ENCODE measurements around the gene SIRPA.

SIRPA gene

DNA sequence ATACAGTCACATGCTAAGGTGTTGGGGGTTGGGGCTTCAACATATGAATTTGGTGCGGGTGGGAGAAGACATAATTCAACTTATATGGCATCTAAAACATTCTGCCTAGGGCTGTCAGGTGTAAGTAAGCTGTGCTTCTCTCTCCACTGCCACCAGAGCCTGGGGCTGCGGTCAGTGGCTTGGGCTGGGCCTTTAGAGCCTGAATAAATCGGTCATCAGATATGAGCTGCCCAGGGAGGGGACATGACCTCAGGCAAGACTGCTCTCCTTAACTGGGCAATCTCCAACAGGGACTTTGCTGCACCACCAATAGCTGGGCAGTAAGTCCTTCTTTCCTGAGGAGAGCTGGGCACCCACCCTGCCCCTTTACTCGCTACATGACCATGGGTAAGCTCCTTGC lies 24.9 kb upstream of the SIRPA start:
- H3K27me3 ChIP-seq (ENCODE audit: insufficient read depth, low read length) = no peaks in the 10 kb centered on the region
- H3K9me3 ChIP-seq (ENCODE audit: insufficient read depth, low read depth, low read length) = no peaks in the 10 kb centered on the region
- H3K27ac ChIP-seq (ENCODE audit: low read depth, low read length) = no peak overlapping the region
- H3K4me3 ChIP-seq (ENCODE audit: low read length) = no peak overlapping the region
- H3K4me1 ChIP-seq (ENCODE audit: insufficient read depth, low read length) = peaks cover 7% of the 10 kb centered on the region; the same call in 1 of the 2 replicates
- no peak overlapping the region for H3K9ac ChIP-seq (ENCODE audit: low read depth, low read length)
- WGBS = 92% methylated on average over 4 of the region's 4 CpGs
- no peaks in the 10 kb centered on the region for H3K36me3 ChIP-seq (ENCODE audit: insufficient read depth, low read length)

DNA sequence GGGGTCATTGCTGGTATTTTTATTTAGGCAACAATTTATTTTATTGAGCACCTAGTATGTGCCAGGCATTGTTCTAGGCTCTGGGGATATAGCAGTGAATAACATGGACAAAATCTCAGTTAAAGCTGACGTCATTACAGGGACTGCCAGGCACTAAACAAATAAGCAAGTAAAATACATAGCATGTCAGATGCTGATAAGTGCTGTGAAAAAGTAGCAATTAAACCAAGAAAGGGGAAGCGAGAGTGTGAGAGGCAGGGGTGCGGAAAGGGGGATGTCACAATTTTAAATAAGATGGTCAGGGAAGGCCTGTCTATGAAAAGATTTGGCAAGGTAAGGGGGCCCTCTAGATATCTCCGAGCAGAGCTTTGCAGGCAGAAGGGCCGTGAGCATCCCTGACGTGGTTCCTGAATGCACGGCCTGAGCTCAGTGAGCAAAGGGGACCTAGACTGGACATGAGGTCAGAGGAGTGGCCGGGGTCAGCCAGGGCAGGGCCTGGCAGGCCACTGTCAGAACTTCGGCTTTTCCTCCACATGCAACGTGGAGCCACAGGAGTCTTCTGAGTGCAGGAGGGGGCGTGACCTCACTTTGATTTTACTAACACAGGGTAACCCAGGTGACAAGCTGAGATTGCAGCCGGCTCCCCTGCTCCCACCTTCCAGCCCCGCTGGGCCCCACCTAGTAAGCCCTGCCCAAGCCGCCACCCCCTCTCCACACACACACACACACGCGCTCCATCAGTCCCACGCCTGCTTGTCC lies 24.2 kb upstream of the SIRPA start:
- Histone ChIP-seq H3K36me3 (ENCODE audit: insufficient read depth, low read length) (no peaks in the 10 kb centered on the region), H3K9ac (ENCODE audit: low read depth, low read length) (no peak overlapping the region), H3K4me3 (ENCODE audit: low read length) (no peak overlapping the region), H3K4me1 (ENCODE audit: insufficient read depth, low read length) (peaks cover 7% of the 10 kb centered on the region; the same call in 1 of the 2 replicates), H3K27me3 (ENCODE audit: insufficient read depth, low read length) (no peaks in the 10 kb centered on the region), H3K27ac (ENCODE audit: low read depth, low read length) (no peak overlapping the region), H3K9me3 (ENCODE audit: insufficient read depth, low read depth, low read length) (no peaks in the 10 kb centered on the region)
- 76% methylated on average over 17 of the region's 17 CpGs for WGBS

DNA sequence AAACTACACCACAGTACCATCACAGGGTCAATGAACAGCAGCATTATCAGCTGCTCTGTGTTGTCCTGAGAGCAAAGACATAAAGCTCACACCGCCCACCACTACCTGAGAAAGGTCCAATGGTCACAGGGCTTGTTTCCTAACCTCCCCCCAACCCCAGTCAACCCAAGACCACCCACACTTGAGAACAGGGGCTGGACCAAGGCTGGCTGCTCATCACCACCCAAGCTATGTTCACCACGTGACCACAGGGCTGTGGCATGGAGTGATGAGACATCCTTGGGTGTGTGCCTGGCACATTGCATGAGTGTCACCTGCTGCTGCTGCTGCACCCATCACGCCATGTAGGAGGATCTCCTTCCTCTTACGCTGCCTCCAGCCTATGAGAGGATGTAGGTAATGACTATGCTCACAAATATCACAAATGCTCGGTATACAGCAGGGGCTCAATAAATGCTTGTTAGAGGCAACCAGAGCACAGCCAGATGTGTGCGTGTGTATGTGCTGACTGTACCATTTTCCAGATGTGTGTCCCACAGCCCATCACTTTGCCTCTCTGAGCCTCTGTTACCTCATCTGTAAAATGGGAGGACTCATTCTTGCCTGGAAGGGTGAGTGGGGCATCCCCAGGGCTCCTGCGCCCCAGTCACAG lies 23.3 kb upstream of the SIRPA start:
- Histone ChIP-seq H3K4me3 (ENCODE audit: low read length) (no peak overlapping the region), H3K27ac (ENCODE audit: low read depth, low read length) (no peak overlapping the region)
- 95% methylated on average over 7 of the region's 7 CpGs for WGBS

DNA sequence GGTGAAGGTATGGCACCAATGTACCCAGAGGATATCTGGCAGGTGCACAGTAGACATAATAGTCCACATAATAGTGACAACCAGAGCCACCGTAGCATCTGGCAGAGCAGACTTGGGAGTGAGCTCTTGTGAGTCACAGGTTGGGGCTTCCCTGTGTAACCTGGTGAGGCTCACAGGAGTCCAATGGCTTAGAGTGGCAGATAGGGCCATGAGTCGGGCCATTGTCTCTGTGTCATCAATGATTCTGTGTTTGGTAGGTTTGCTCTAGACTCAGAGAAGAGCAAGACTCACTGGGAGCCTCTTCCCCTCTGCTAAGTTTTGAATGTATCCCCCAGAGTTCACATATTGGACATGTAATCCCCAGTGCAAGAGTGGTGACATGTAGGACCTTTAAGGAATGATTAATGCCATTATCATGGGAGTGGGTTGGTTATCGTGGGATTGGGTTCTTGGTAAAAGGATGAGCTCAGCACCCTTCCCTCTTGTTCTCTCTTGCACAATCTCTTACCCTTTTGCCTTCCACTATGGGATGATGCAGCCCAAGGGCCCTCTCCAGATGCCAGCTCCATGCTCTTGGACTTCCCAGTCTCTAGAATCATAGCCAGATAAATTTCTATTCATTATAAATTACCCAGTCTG lies 22.6 kb upstream of the SIRPA start:
- H3K4me3 ChIP-seq (ENCODE audit: low read length) = no peak overlapping the region
- H3K27me3 ChIP-seq (ENCODE audit: insufficient read depth, low read length) = no peaks in the 10 kb centered on the region
- no peak overlapping the region for H3K27ac ChIP-seq (ENCODE audit: low read depth, low read length)
- H3K9me3 ChIP-seq (ENCODE audit: insufficient read depth, low read depth, low read length) = no peaks in the 10 kb centered on the region
- H3K4me1 ChIP-seq (ENCODE audit: insufficient read depth, low read length) = no peaks in the 10 kb centered on the region
- H3K9ac ChIP-seq (ENCODE audit: low read depth, low read length) = no peak overlapping the region
- no peaks in the 10 kb centered on the region for H3K36me3 ChIP-seq (ENCODE audit: insufficient read depth, low read length)
- 91% methylated on average over 3 of the region's 3 CpGs for WGBS

More for the DNA sequence above, 23.3 kb upstream of the SIRPA start:
- H3K9ac ChIP-seq (ENCODE audit: low read depth, low read length) = no peak overlapping the region
- H3K36me3 ChIP-seq (ENCODE audit: insufficient read depth, low read length) = no peaks in the 10 kb centered on the region
- 0 out of 2 replicates have a peak, but pooled peaks cover 4% of the 10 kb centered on the region for H3K4me1 ChIP-seq (ENCODE audit: insufficient read depth, low read length)
- H3K9me3 ChIP-seq (ENCODE audit: insufficient read depth, low read depth, low read length) = no peaks in the 10 kb centered on the region
- no peaks in the 10 kb centered on the region for H3K27me3 ChIP-seq (ENCODE audit: insufficient read depth, low read length)

DNA sequence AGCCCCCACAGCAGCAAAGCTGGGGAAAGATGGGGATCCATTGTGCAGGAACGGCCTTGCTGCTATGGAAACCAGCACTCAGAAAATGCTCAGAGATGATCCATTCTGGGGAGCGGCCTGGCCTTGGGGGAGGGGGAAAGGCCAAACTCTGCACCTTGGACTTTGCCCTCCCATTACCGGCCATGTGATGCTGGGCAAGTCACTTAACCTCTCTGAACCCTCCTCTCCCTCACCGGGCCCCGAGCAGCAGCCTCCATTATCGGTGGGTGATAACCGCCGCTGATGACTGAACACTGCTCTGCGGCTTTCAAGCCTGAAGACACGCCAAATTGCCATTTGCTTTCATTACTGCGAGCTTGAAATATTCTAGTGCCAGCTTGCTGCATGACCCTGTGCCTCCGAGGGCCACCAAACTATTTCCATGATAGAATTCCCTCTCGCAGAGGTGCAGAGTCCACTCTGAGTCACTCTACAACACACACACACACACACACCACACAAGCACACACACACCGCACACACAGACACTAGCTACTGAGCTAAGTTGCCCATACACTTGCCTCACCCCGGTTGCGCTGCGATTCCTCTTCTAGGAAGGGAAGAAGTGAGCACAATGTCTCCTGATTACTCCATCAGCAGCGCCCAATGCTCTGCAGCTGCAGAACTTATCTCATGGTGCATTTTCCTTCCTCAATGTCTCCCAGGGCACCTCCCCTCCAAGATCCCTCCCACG lies 20.6 kb upstream of the SIRPA start:
- 88% methylated on average over 19 of the region's 19 CpGs for WGBS
- Histone ChIP-seq H3K4me1 (ENCODE audit: insufficient read depth, low read length) (no peaks in the 10 kb centered on the region), H3K9ac (ENCODE audit: low read depth, low read length) (no peak overlapping the region), H3K27me3 (ENCODE audit: insufficient read depth, low read length) (no peaks in the 10 kb centered on the region), H3K27ac (ENCODE audit: low read depth, low read length) (no peak overlapping the region), H3K4me3 (ENCODE audit: low read length) (no peak overlapping the region), H3K36me3 (ENCODE audit: insufficient read depth, low read length) (no peaks in the 10 kb centered on the region), H3K9me3 (ENCODE audit: insufficient read depth, low read depth, low read length) (no peaks in the 10 kb centered on the region)

DNA sequence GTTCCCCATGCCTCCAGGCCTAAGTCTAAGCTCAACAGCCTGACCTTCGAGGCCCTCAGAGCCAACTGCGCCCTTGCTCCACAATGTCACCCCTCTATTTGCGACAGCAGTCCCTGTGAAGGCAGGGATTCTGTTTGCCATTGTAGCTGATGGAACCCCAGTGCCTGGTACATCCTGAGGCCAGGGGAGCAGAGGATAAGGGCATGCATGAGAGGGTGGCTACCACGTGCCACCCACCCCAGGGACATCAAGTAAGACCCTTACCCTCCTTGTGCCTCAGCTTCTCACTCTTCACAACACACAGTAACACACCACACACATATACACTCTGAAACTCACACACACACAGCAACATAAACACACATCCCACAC lies 20.0 kb upstream of the SIRPA start:
- H3K27ac ChIP-seq (ENCODE audit: low read depth, low read length) = no peak overlapping the region
- H3K36me3 ChIP-seq (ENCODE audit: insufficient read depth, low read length) = no peaks in the 10 kb centered on the region
- no peaks in the 10 kb centered on the region for H3K9me3 ChIP-seq (ENCODE audit: insufficient read depth, low read depth, low read length)
- no peak overlapping the region for H3K9ac ChIP-seq (ENCODE audit: low read depth, low read length)
- 82% methylated on average over 4 of the region's 4 CpGs for WGBS
- no peaks in the 10 kb centered on the region for H3K4me1 ChIP-seq (ENCODE audit: insufficient read depth, low read length)
- no peaks in the 10 kb centered on the region; the same call in 1 of the 2 replicates for H3K27me3 ChIP-seq (ENCODE audit: insufficient read depth, low read length)
- no peak overlapping the region for H3K4me3 ChIP-seq (ENCODE audit: low read length)

DNA sequence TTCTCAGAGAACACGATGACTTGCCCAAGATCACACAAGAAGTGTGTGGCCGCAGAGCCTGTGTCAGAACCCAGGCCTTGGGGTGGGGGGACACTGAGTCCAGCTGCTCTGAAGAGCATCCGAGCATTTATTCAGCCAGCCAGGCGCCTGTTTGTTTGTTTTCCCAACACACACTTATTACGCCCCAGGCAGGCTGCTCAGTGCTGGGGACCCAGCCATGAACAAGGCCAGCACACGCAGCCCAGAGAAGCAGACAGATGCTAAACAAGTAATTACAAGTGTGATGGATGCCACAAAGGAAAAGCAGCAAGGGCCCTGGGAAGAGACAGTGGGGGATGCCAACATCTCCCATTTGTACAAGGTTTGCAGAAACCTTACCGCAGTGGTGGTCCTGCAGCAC lies 19.4 kb upstream of the SIRPA start:
- Histone ChIP-seq H3K4me1 (ENCODE audit: insufficient read depth, low read length) (no peaks in the 10 kb centered on the region), H3K9ac (ENCODE audit: low read depth, low read length) (no peak overlapping the region), H3K27ac (ENCODE audit: low read depth, low read length) (no peak overlapping the region), H3K9me3 (ENCODE audit: insufficient read depth, low read depth, low read length) (no peaks in the 10 kb centered on the region), H3K27me3 (ENCODE audit: insufficient read depth, low read length) (no peaks in the 10 kb centered on the region; the same call in 1 of the 2 replicates), H3K4me3 (ENCODE audit: low read length) (no peak overlapping the region), H3K36me3 (ENCODE audit: insufficient read depth, low read length) (no peaks in the 10 kb centered on the region)
- WGBS = 68% methylated on average over 7 of the region's 7 CpGs

DNA sequence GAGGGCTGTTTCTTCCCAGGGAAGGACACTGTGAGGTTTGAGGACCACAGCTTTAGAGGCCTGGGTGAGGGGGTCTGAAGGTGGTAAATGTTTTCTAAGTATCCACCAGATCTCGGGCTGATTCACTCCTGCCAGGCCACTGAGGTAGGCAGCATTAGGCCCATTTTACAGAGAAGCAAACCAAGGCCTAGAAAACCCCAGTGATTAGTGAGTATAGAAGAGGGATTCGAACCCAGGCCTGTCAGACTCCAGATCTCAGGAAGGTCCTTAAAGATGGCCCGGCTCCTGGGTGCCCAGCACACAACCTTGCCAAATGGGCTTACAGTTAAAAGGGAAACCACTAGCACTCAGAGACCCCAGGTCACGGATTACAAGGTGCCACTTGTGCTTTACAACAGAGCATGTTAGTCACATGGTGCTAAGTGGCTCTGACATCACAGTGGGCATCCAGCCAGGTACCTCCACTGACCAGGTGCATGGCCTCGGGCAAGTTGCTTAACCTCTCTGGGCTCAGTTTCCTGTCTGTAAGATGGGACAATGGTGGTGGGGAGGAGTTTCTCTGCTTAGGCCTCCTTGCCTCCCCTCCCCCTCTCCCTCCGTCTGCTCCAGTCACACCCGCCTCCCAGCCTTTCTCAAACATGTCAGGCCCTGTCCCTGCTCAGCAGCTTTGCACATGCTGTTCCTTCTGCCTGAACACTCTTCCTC lies 18.8 kb upstream of the SIRPA start:
- no peak overlapping the region for H3K4me3 ChIP-seq (ENCODE audit: low read length)
- H3K4me1 ChIP-seq (ENCODE audit: insufficient read depth, low read length) = no peaks in the 10 kb centered on the region
- no peak overlapping the region for H3K9ac ChIP-seq (ENCODE audit: low read depth, low read length)
- no peaks in the 10 kb centered on the region for H3K36me3 ChIP-seq (ENCODE audit: insufficient read depth, low read length)
- no peaks in the 10 kb centered on the region for H3K9me3 ChIP-seq (ENCODE audit: insufficient read depth, low read depth, low read length)
- H3K27ac ChIP-seq (ENCODE audit: low read depth, low read length) = no peak overlapping the region
- no peaks in the 10 kb centered on the region; the same call in 1 of the 2 replicates for H3K27me3 ChIP-seq (ENCODE audit: insufficient read depth, low read length)
- WGBS = 85% methylated on average over 6 of the region's 7 CpGs

DNA sequence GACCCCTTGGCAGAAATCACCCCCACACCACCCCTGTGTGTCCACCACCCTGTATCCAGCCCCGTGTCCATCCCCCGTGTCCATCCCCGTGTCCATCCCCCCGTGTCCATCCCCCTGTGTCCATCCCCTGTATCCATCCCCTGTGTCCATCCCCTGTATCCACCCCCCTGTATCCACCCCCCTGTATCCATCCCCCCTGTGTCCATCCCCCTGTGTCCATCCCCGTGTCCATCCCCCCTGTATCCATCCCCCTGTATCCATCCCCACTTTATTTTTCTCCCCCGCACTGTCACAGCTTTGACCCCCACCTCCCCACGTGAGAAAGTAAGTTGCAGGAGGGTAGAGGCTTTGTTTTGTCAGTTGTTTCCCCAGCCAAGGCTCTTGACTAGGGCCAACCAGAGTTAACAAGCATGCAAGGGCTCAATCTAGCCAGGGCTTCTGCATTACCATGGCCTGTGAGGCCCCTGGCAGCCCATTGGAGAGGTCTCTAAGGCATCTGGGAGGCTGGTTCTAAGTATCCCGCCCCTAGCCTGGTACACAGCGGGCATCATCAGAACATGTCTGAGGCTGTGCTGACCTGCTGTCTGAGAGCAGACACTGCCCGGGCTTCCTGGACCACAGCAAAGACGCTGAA lies 18.1 kb upstream of the SIRPA start:
- no peak overlapping the region for H3K4me3 ChIP-seq (ENCODE audit: low read length)
- no peaks in the 10 kb centered on the region for H3K36me3 ChIP-seq (ENCODE audit: insufficient read depth, low read length)
- no peaks in the 10 kb centered on the region for H3K9me3 ChIP-seq (ENCODE audit: insufficient read depth, low read depth, low read length)
- no peak overlapping the region for H3K9ac ChIP-seq (ENCODE audit: low read depth, low read length)
- H3K27ac ChIP-seq (ENCODE audit: low read depth, low read length) = no peak overlapping the region
- 84% methylated on average over 6 of the region's 11 CpGs for WGBS
- no peaks in the 10 kb centered on the region; the same call in 1 of the 2 replicates for H3K27me3 ChIP-seq (ENCODE audit: insufficient read depth, low read length)
- no peaks in the 10 kb centered on the region for H3K4me1 ChIP-seq (ENCODE audit: insufficient read depth, low read length)

DNA sequence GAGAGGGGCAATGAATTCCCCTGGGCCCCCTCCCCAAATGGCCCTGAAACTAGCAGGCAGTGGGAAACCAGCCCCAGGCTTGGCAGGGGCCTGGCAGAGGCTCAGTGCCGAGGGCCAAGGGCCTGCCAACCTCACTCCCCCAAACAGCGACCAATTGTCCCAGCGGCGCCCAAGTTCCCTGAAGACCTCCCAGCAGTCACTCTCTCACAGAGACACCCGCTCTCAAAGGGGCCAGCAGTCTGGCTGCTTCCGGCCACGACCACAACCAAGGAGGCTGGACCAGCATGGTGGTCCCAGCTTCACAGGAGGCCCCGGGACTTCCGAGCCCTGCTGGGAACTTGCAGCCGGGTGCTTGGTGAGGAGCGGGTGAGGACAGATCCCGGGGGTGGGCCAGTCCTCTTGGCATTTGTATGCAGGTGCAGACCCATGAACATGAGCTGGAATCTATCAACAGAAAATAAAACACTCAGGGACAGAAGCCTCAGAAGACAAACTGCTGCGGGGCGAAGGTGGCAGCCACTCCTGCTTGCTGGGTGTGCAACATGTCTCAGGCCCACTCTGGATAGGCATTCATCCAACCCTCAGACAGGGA lies 17.5 kb upstream of the SIRPA start:
- 90% methylated on average over 14 of the region's 14 CpGs for WGBS
- no peaks in the 10 kb centered on the region for H3K9me3 ChIP-seq (ENCODE audit: insufficient read depth, low read depth, low read length)
- H3K4me1 ChIP-seq (ENCODE audit: insufficient read depth, low read length) = no peaks in the 10 kb centered on the region
- H3K27ac ChIP-seq (ENCODE audit: low read depth, low read length) = no peak overlapping the region
- no peaks in the 10 kb centered on the region for H3K36me3 ChIP-seq (ENCODE audit: insufficient read depth, low read length)
- no peaks in the 10 kb centered on the region; the same call in 1 of the 2 replicates for H3K27me3 ChIP-seq (ENCODE audit: insufficient read depth, low read length)
- no peak overlapping the region for H3K9ac ChIP-seq (ENCODE audit: low read depth, low read length)
- H3K4me3 ChIP-seq (ENCODE audit: low read length) = no peak overlapping the region

Measured in HUES64 (cell line).